PFSK-1 (cell line): Measurements from ENCODE around the gene SCUBE1.

Experiments used
- FOXP2 ChIP-seq: optimal IDR thresholded peaks from 2 replicates; pipeline ENCODE3; 2011; ENCODE audit warnings: borderline replicate concordance, control low read depth, inconsistent platforms; ENCODE audit not compliant: insufficient read depth; ENCODE audit errors: extremely low read length, extremely low read depth
- POLR2AphosphoS5 ChIP-seq: IDR thresholded peaks from 2 replicates; pipeline ENCODE4 v1.6.1; 2012; ENCODE audit warnings: low read depth, mild to moderate bottlenecking, control low read depth, low read length, moderate library complexity
- REST ChIP-seq, 2 experiments: IDR thresholded peaks; 2 replicates each; pipeline versions ENCODE4 v1.6.1 to v1.8.0; 2011 to 2012; ENCODE audit warnings: low read depth in 2 of 2, low read length in 2 of 2, control low read depth in 1 of 2, inconsistent platforms in 1 of 2, mild to moderate bottlenecking in 1 of 2, moderate library complexity in 1 of 2; ENCODE audit not compliant: insufficient read depth in 1 of 2
- SIN3A ChIP-seq: IDR thresholded peaks from 2 replicates; pipeline ENCODE4 v1.6.1; 2012; ENCODE audit warnings: mild to moderate bottlenecking, low read length, moderate library complexity, borderline replicate concordance; ENCODE audit not compliant: insufficient read depth
- TAF1 ChIP-seq: IDR thresholded peaks from 2 replicates; pipeline ENCODE4 v1.6.1; 2012; ENCODE audit warnings: low read length, control low read depth, borderline replicate concordance; ENCODE audit not compliant: insufficient read depth

The SCUBE1 gene

GRCh38 chr22:43188829-43189545 lies 154.2 kb downstream of the SCUBE1 start:
- TF ChIP-seq FOXP2 (no peak), SIN3A (no peak), POLR2AphosphoS5 (no peak), REST (IDR thresholded peaks at IDR 0.05; ENCODE audit: insufficient read depth in 1 of 2, low read depth in 2 of 2, low read length in 2 of 2) (no peak), TAF1 (no peak)

GRCh38 chr22:43187171-43188099 lies 155.7 kb downstream of the SCUBE1 start:
- no peak for TF ChIP-seq TAF1
- TF ChIP-seq POLR2AphosphoS5: 0 out of 2 replicates have a peak, but pooled peaks have one; percentile 45
- TF ChIP-seq FOXP2: peak; percentile 88

GRCh38 chr22:43186272-43187170 lies 156.7 kb downstream of the SCUBE1 start, which contains the start of gene TTLL12:
TSS of gene TTLL12 (minus strand) at chr22:43187134. CDS start at chr22:43187069, 65 bp downstream.
- TF ChIP-seq FOXP2 (peak; percentile 19), POLR2AphosphoS5 (no peak), TAF1 (no peak), REST (IDR thresholded peaks at IDR 0.05; ENCODE audit: insufficient read depth in 1 of 2, low read depth in 2 of 2, low read length in 2 of 2) (no peak)

- no peak for TF ChIP-seq REST (IDR thresholded peaks at IDR 0.05; ENCODE audit: insufficient read depth in 1 of 2, low read depth in 2 of 2, low read length in 2 of 2)
- no peak for TF ChIP-seq SIN3A
- no peak for TF ChIP-seq FOXP2
- no peak for TF ChIP-seq POLR2AphosphoS5
- no peak for TF ChIP-seq TAF1
These were observed 157.3 kb downstream of the SCUBE1 start for GRCh38 chr22:43185860-43186261.
